ENCODE data around the gene CTSE.
A peak's percentile ranks its signal among the peaks of the same experiment; 100 is the strongest.

Gene CTSE

DNA sequence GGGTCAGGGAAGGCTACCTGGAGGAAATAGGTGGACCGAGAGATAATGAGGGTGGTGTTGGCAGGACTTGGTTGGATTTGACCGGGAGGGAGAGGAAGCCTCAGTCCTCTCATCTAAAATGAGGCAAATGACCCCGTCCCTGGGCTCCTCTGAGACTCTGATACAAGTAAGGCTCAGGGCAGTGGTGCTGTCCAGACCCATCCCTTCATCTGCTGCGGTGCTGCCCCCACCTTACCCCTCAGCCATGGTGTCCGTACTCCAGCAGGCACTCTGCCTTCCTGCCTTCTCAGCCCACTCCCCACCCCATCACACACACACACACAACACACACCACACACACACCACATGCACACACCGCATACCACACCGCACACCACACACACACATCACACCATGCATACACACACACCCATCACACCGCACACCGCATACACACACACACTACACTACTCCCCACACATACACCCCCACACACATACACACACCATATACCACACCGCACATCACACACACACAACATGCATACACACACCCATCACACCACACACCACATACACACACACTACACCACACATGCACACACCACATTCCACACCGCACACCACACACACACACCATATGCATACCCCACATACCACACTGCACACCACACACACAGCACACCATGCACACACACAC, 51.1 kb downstream of the CTSE start:
- peak; percentile 13 for DNase-seq (ENCODE audit: low spot score)

DNA sequence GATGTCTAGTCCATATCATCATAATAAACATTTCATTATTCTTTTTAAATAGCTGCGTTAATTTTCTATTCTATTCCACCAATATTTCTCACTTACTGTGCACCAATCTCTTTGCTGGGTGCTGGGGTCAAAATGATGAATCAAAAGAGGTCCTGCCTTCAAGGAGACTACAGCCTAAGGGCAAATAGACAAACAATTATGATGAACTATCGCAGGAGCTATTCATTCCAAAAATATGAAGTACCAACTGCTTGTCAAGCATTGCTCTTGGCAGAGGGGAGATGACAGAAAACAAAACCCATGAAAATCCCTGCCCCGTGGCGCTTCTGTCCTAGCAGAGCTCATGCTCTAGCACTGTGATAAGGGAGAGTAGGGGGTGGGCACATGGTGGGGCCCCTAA, 51.6 kb downstream of the CTSE start:
- DNase-seq (ENCODE audit: low spot score), result no peak

DNA sequence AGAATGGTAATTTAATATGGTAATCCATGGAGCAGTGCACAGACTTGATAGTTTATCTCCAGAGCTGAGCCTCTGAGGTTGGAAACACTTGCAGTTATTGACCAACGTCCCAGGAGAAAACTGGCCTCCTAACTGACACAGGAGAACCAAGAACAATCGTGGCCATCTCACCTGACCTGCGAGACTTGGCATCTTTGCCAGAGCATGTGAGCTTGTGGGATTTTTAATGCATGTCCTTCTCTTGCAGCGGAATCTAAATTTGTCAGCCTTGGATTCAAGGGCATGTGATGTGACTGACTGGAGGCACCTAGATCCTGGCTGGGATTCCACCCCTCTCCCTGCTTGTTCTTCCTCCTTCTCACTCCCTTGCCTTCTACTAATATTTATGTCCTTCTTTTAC, 52.6 kb downstream of the CTSE start:
- no peak for DNase-seq (ENCODE audit: low spot score)

DNA sequence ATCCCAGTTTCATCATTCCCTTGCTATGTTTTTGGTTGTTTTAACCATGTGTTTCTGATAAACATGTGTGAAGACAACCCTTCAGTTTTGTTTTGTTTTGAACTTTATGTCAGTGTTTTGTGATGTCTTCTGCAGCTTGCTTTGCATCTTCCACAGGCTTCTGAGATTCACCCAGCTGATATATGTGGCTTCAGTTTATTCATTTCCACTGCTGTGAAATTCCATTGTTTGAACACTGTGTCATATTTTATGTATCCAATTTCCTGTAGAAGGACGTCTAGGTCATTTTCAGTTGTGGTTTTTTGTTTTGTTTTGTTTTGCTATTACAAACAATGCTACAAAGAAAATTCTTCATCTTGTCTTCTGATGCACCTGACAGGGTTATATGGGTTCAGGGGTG, 53.2 kb downstream of the CTSE start:
- no peak for DNase-seq (ENCODE audit: low spot score)

DNA sequence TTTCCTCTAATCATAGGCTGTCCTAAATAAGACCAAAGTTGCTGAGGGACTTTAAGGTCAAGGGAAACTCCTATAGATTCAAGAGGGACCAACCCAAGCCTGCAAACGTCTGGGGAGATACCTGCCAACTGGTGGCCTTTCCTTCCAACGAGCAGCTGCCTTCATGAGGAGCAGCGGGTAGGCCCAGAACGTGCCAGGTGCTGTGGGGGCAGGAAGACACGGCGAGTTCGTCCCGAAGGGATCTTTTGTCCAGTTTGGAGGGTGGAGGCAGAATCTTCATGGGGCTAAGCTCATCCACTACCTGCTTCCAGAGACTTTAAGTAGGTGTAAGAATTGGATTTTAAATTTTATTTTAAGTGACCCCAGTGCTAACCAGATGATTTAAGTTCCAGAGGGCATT, 54.5 kb downstream of the CTSE start:
- DNase-seq (ENCODE audit: low spot score), result no peak

DNA sequence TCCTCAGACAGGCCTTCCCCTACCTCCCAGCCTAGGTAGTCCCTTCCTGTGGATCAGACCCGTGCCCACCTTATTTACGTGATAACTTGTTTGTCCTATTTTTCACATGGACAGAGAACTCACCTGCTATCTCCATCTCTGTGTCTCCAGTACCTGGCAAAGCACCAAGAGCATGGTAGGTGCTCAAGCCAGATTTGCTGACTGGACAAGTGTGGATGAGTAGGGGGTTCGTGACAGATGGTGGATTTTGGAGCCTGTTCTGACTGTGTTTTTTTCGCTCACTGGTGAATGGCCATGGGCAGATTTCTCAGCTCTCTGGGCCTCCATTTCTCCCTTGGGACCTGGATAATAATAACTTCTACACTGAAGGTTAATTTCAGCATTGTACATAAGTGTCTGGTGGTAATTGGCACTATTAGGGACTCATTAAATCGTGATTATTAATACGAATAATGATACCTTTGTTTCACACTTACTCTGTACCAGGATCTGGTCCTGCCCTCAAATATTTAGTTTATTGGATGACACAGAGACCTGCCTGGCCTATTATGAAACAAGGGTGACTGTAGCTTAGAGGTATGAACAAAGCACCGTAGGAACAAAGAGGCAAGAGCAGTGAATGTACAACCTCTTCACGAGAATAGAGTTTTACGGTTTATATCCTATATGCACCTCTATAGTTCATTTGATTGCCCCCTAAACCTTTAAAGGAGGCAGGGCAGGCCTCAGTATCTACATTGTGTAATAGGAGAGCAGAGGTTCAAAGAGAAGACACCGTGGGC, 56.0 kb downstream of the CTSE start:
- DNase-seq (ENCODE audit: low spot score), result no peak

DNA sequence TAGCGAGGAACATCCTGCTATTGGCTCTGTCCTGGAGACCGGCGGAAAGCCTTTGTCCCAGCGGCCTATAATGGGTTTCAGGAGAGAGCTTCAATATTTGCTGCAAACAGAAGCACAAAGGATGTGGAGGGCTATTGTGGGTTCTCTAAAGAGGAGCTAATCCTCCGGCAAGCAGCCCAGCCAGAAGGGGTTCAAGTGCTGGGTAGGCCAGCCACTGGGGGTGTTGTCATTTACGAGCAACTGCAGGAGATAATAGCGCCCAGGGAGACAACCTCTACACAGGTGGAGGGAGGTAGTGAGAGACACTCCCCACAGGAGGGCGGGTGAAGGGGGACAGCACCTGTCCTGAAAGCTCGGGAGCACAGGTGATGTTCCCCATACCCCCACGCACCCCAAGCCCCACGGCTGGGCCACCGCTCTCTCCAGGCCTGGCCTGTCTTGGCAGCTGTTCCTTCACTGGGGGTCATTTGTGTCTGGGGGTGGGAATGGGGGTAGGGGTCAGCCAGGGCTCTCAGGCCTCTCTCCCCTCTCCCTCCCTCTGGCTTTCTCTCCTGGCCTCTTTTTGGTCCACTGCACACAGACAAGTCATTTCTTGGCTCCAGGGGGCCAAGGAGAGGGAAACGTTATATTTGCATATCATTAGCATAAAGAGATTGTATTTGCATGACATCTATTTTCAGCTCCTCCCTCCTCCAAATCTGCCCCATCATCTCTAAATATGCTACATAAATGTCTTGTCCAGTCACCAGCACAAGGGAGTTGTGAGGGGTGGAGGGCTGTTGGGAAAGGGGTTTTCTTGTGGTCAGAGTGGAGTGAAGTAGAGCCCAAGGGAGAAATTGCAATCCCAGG, 58.4 kb downstream of the CTSE start:
- no peak for DNase-seq (ENCODE audit: low spot score)

DNA sequence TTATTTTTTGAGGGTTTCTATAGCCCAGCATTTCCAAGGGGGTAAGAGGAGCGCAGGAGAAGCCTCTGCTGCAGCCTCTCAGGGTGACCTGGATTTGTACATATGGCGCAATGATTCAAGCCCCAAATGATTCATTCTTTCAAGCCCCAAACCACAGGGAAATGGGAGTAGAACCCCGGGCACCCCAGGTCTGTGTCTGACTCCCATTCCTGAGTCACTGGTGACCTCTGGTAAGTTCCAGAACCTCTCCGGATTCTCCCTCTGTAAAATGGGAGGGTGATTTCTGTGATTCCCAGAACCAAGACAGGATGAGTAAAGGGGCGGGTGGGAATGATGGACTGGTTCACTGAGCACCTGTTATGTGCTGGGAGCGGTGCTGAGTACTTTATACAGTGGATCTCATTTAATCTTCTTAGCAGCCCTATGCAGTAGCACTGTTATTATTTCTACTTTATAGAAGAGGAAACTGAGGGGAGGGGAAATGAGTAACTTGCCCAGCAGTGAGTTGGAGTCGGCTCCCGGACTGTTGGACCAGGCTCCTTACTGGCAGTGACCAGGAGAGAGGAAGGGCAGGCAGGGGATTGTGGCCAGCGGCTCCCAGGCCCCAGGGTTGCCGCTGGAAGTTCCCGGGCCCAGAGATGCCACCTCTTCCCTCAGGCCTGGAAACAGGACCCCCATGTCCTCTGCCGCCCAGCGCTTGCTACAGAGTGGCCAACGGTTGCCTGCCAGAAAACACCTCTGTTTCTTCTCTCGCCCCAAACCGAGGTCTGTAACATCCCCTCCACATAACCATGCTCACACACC, 60.1 kb downstream of the CTSE start:
- no peak for DNase-seq (ENCODE audit: low spot score)

DNA sequence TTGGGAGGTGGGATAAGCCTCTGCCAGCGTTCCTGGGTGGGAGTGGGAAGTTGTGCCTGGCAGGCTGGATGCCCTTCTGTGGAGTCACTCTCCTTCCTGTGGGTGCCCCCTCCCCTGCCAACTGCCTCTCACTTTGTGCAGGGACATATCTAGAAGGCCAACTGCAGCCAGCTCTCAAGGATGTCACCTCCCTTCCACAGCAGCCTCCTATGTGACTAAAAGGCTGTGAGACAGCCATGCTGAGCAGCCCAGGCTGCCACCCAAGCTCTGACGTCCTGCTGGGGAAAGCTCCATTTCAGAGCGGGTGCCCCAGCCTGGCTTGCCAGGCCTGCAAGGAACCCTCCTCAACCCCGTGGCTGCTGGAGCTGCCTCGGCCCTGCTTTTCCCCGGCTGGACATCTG, 60.9 kb downstream of the CTSE start:
- DNase-seq (ENCODE audit: low spot score), result no peak

DNA sequence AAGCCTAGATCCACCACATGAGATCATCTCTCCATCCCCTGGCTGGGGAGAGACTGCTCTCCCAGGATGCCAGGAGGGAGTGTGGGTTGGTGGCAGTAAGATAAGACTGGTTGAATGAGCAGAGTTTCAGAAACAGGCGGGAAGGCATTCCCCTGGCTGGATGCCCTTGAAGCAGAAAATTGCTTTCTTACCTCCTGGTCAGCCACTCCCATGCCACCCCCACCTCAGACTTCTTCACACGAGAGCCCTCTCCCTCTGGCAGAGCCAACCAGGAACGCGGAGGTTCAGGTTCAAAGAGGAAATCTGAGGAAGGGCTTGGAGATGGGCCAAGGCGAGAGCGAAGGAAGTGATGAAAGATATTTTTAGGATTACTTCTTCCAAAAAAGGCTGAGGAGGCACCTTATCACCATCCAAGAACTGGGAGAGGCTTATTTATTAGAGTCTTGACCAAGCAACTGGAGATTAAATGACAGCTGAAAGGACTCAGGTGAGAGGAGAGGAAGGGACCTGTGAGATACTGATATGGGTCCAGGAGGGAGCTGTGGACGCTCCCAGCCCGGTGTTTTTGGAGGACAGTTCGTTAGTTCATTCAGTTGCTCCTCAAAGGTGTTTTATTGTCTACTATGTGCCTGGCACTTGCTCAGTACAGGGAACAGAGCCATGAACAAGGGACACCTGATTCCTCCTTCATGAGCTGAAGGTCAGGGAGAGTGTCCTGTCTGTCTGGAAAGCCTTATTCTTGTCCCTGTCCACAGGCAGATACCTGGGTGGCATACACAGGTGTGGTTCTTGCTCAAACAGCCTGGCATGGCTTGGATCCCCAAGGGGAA, 61.5 kb downstream of the CTSE start:
- DNase-seq (ENCODE audit: low spot score), result no peak

DNA sequence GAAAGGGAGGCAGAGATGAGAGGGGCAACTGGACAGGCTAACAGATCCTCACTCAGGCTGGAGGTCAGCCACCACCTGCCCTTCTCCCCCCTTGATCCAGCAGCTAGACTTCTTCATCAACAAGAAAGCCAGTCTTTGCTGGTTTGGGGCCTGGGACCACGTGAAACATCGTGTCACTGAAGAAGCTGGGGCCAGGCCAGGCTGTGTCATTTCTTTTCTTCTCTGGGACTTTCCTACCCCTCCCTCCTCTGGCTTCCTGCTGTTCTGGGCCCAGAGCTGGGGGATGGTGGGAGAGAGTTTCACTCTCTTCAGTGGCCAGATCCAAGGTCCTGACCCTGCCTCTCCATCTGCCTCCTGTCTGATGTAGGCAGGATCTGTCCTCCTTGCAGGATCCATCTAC, 62.3 kb downstream of the CTSE start:
- no peak for DNase-seq (ENCODE audit: low spot score)

DNA sequence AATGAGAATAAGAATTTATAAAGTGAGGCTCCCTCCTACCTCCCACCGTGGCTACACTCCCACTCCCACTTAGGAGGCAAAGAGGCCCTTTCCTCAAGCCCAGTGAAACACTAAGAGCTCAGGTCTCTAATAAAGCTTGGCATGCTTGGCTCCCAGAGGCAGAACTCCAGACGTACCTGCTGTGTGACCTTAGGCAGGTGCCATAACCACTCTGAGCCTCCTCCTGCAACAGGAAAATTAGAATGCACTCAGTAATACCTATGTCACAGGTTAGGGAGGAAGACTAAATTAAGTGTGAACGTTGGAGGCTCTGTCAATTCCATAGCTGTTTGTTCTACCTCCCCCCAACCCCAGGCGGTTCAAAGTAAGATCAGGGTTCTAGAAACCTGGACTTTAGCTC, 63.9 kb downstream of the CTSE start:
- DNase-seq (ENCODE audit: low spot score), result no peak
